K562 (cell line): ENCODE measurements around the gene DIPK2A. TPM values are rescaled to one million over a fixed set of nuclear protein-coding genes. Genes with fewer than 3 reads are reported as not detected.

Source experiments
- ATAC-seq: fragments of 200-7000 bp; cut with Tn5 transposase; 3 replicates; pipeline ENCODE4 v1.9.1; 2020; ENCODE audit warnings: moderate library complexity
- BruUV-seq: library from RNA; stranded (reverse); fragments of 400-500 nt; replicated peaks from 2 replicates; lab custom pipeline; 2021; lab: Mats Ljungman, UMichigan
- CTCF ChIA-PET: fragments of 300-600 bp; formaldehyde crosslinking; extraction: SDS; loops from one replicate; lab custom pipeline; 2021; ENCODE audit warnings: low intra/inter-chr PET ratio; lab: Yijun Ruan, JAX
- POLR2A ChIA-PET: fragments of 300-600, 350-650 bp; sonication (Branson Sonifier 250); formaldehyde crosslinking; extraction: SDS; loops from one replicate; lab custom pipeline; 2021; ENCODE audit warnings: antibody characterized with exemption, inconsistent platforms; lab: Yijun Ruan, JAX
- DNase-seq, 4 experiments: peaks; one replicate each; pipeline versions ENCODE4 v3.0.0 to v3.0.0-alpha.2; 2011 to 2018; ENCODE audit warnings: low spot score in 3 of 4, mixed read lengths in 3 of 4; ENCODE audit errors: extremely low read depth in 1 of 4
- FAIRE-seq: peaks from 2 replicates; lab custom pipeline; 2011; peaks lifted over from hg19 to GRCh38; lab: Jason Lieb, UNC
- H2AFZ ChIP-seq: 2 replicates; pipeline ENCODE4 v1.6.0; 2011; ENCODE audit warnings: low read depth, low read length, control low read depth, inconsistent platforms
- H3K27ac ChIP-seq: fragments of 200-600 bp; 3 replicates; pipeline ENCODE4 v1.8.0; 2011; ENCODE audit warnings: low read depth, mild to moderate bottlenecking, control low read depth, inconsistent platforms, low read length, moderate library complexity, mixed read lengths; ENCODE audit errors: extremely low read depth
- H3K27me3 ChIP-seq, 2 experiments: fragments of 300-600 bp in 1 of 2; 2 replicates in 1 of 2; 3 replicates in 1 of 2; pipeline versions ENCODE4 v1.6.0 to v1.8.0; 2011; ENCODE audit warnings: inconsistent platforms in 2 of 2, low read length in 2 of 2, mild to moderate bottlenecking in 1 of 2, mixed read lengths in 1 of 2, moderate library complexity in 1 of 2; ENCODE audit not compliant: control insufficient read depth in 2 of 2, insufficient read depth in 2 of 2
- H3K36me3 ChIP-seq: fragments of 300-600 bp; 3 replicates; pipeline ENCODE4 v1.8.0; 2011; ENCODE audit warnings: mild to moderate bottlenecking, low read length, inconsistent platforms; ENCODE audit not compliant: control insufficient read depth, insufficient read depth
- H3K4me1 ChIP-seq, 2 experiments: fragments of 200-600 bp in 1 of 2; replicated peaks in 1 of 2; 2 replicates in 1 of 2; 3 replicates in 1 of 2; pipeline versions ENCODE4 v1.5.1 to v1.8.0; 2011; ENCODE audit warnings: inconsistent platforms in 2 of 2, low read length in 2 of 2, mild to moderate bottlenecking in 1 of 2, mixed read lengths in 1 of 2, moderate library complexity in 1 of 2; ENCODE audit not compliant: control insufficient read depth in 2 of 2, insufficient read depth in 2 of 2
- H3K4me2 ChIP-seq: 2 replicates; pipeline ENCODE4 v1.6.1; 2011; ENCODE audit warnings: low read length, control low read depth, inconsistent platforms, mixed read lengths; ENCODE audit not compliant: insufficient read depth
- H3K4me3 ChIP-seq: fragments of 200-600 bp; sonication (generic), shearing (Covaris generic); 2 replicates; pipeline ENCODE4 v1.5.1; 2016; ENCODE audit warnings: control low read depth, inconsistent platforms
- H3K79me2 ChIP-seq: fragments of 200-600 bp; 3 replicates; pipeline ENCODE4 v1.8.0; 2011; ENCODE audit warnings: low read length, inconsistent platforms; ENCODE audit not compliant: control insufficient read depth, insufficient read depth
- H3K9ac ChIP-seq, 2 experiments: 2 replicates each; pipeline versions ENCODE4 v1.6.0 to v1.6.1; 2011; ENCODE audit warnings: low read depth in 2 of 2, low read length in 2 of 2, control low read depth in 1 of 2, inconsistent platforms in 1 of 2, mild to moderate bottlenecking in 1 of 2, mixed read lengths in 1 of 2; ENCODE audit not compliant: insufficient read depth in 1 of 2
- H3K9me1 ChIP-seq: one replicate; pipeline ENCODE4 v1.6.0; 2011; ENCODE audit warnings: inconsistent platforms, mild to moderate bottlenecking, low read length, moderate library complexity; ENCODE audit not compliant: control insufficient read depth, insufficient read depth
- H3K9me3 ChIP-seq: replicated peaks from 2 replicates; pipeline ENCODE4 v1.5.1; 2011; ENCODE audit warnings: low read depth, low read length, inconsistent platforms; ENCODE audit not compliant: control insufficient read depth, insufficient read depth
- H4K20me1 ChIP-seq: replicated peaks from 2 replicates; pipeline ENCODE4 v1.6.1; 2011; ENCODE audit warnings: low read length, inconsistent platforms, mixed read lengths; ENCODE audit not compliant: control insufficient read depth, insufficient read depth
- ADNP ChIP-seq: fragments of 200-800 bp; sonication (Bioruptor generic); IDR thresholded peaks from 2 replicates; pipeline ENCODE4 v1.6.1; 2016; ENCODE audit warnings: missing genetic modification characterization, missing compliant biosample characterization
- FOSL1 ChIP-seq: fragments of 200-800 bp; sonication (Bioruptor generic); conservative IDR thresholded peaks from 2 replicates; pipeline ENCODE4 v1.6.1; 2016; ENCODE audit warnings: missing genetic modification characterization, missing compliant biosample characterization
- NCOA4 ChIP-seq: fragments of 450-650 bp; IDR thresholded peaks from 2 replicates; pipeline ENCODE4 v1.6.1; 2018; ENCODE audit warnings: mild to moderate bottlenecking; ENCODE audit not compliant: partially characterized antibody
- PHTF2 ChIP-seq: fragments of 250-450 bp; sonication (Bioruptor Pico); IDR thresholded peaks from 2 replicates; pipeline ENCODE4 v1.5.0; 2021; ENCODE audit warnings: mild to moderate bottlenecking
- RCOR1 ChIP-seq, 2 experiments: IDR thresholded peaks; 2 replicates each; pipeline ENCODE4 v1.6.1; 2012; ENCODE audit warnings: low read depth in 2 of 2, low read length in 2 of 2, borderline replicate concordance in 1 of 2, improper control_type of control experiment in 1 of 2
- SIN3A ChIP-seq, 2 experiments: fragments of 150-350 bp in 1 of 2; IDR thresholded peaks; 2 replicates each; pipeline ENCODE4 v1.6.1; 2011 to 2016; ENCODE audit warnings: borderline replicate concordance in 2 of 2, low read depth in 2 of 2, low read length in 2 of 2, mild to moderate bottlenecking in 2 of 2, moderate library complexity in 2 of 2; ENCODE audit not compliant: control insufficient read depth in 1 of 2
- SNAPC5 ChIP-seq: fragments of 250-450 bp; sonication (Bioruptor Pico); IDR thresholded peaks from 2 replicates; pipeline ENCODE4 v1.8.0; 2021; ENCODE audit warnings: moderate library complexity, mild to moderate bottlenecking, inconsistent platforms
- SREBF2 ChIP-seq: sonication (generic); formaldehyde crosslinking; IDR thresholded peaks from 2 replicates; pipeline ENCODE4 v1.4.0; 2020; ENCODE audit warnings: mild to moderate bottlenecking, missing genetic modification reagents
- TOE1 ChIP-seq, 2 experiments: fragments of 450-650 bp in 1 of 2; sonication (generic) in 1 of 2; formaldehyde crosslinking in 1 of 2; IDR thresholded peaks; 2 replicates each; pipeline versions ENCODE4 v1.7.1 to v1.8.0; 2016 to 2022; ENCODE audit warnings: borderline replicate concordance in 2 of 2, mild to moderate bottlenecking in 2 of 2, antibody characterized with exemption in 1 of 2, inconsistent platforms in 1 of 2, low read depth in 1 of 2, missing genetic modification reagents in 1 of 2, moderate library complexity in 1 of 2
- WHSC1 ChIP-seq: IDR thresholded peaks from one replicate; pipeline ENCODE4 v1.6.1; 2012; ENCODE audit warnings: low read length, control low read depth, inconsistent platforms
- XRCC4 ChIP-seq: IDR thresholded peaks from one replicate; pipeline ENCODE4 v1.6.1; 2011; ENCODE audit not compliant: insufficient read depth, insufficient read length; ENCODE audit errors: extremely low read depth
- ZNF717 ChIP-seq: fragments of 250-450 bp; sonication (Bioruptor Pico); IDR thresholded peaks from 2 replicates; pipeline ENCODE4 v1.5.0; 2021
- WGBS: fragments of 100-300 bp; shearing (Covaris generic); methylation state at CpG from one replicate; pipeline ENCODE4 v1.1.6; 2016; ENCODE audit warnings: low coverage, mixed read lengths; ENCODE audit not compliant: insufficient coverage; ENCODE audit errors: missing lambda C conversion rate; 5-methylcytosine and 5-hydroxymethylcytosine counted together
- in situ Hi-C: fragments of 300-500 bp; cut with MboI; formaldehyde crosslinking; loops from 4 replicates; pipeline ENCODE4 v1.15.0; 2018; ENCODE audit warnings: inconsistent platforms, mixed read lengths
- intact Hi-C: fragments of 100-400 bp; cut with micrococcal nuclease; formaldehyde crosslinking; loops from 2 replicates; pipeline ENCODE4 v1.14.2; 2022
- polyA plus RNA-seq, 8 experiments: library from polyadenylated mRNA; depleted of rRNA in 4 of 8; stranded (reverse) in 5 of 8; unstranded in 3 of 8; fragments of >200 nt; fragmentation: Nextera tagmentation in 2 of 8; fragmentation: Illumina TruSeq in 1 of 8; extraction: Ambion mirVana in 2 of 8; extraction: Trizol in 1 of 8; gene quantifications; 2 replicates each; pipeline versions ENCODE4 v1.2.1 to v1.2.3, GENCODE V29; 2011 to 2014; ENCODE audit warnings: inconsistent platforms in 1 of 8, missing spikeins in 1 of 8
- total RNA-seq, 7 experiments: library from RNA; depleted of rRNA in 6 of 7; stranded (reverse); fragments of >200 nt in 6 of 7; fragmentation: Illumina TruSeq in 2 of 7; extraction: Trizol in 2 of 7; gene quantifications; 2 replicates each; pipeline versions ENCODE4 v1.2.1 to v1.2.3, GENCODE V29; 2011 to 2021; ENCODE audit warnings: low replicate concordance in 1 of 7
- TF ChIP-seq, protein P1 (sequence below): fragments of 450-650 bp; formaldehyde crosslinking; IDR thresholded peaks from 2 replicates; pipeline ENCODE4 v1.4.0; 2020; ENCODE audit warnings: mild to moderate bottlenecking

The DIPK2A gene
- total and polyA plus RNA-seq, 9 of the 15 experiments (the other 6 are each of a cell fraction or from before 2014, with no cell fraction given) = 3.3 to 15.7 (median 7.8) TPM

- Histone ChIP-seq H3K4me3 (no peak overlapping the region), H3K9me1 (no peaks in the 10 kb centered on the region), H2AFZ (no peak overlapping the region), H3K36me3 (no peaks in the 10 kb centered on the region), H4K20me1 (no peaks in the 10 kb centered on the region), H3K27me3 (no peaks in the 10 kb centered on the region), H3K9me3 (no peaks in the 10 kb centered on the region), H3K4me1 (no peaks in the 10 kb centered on the region), H3K4me2 (no peak overlapping the region), H3K27ac (no peak overlapping the region), H3K9ac (no peak overlapping the region), H3K79me2 (no peaks in the 10 kb centered on the region)
- BruUV-seq = no TSS peak
- in situ Hi-C loops (no loop called here), intact Hi-C loops (no loop called here)
- no peak for TF ChIP-seq PHTF2 (CRISPR knock-in tag)
- TF ChIP-seq XRCC4 = no peak
- no peak for TF ChIP-seq SIN3A (IDR thresholded peaks at IDR 0.05; ENCODE audit: borderline replicate concordance in 2 of 2, control insufficient read depth in 1 of 2, low read depth in 2 of 2, low read length in 2 of 2)
- no peak for TF ChIP-seq TOE1 (IDR thresholded peaks at IDR 0.05; ENCODE audit: borderline replicate concordance)
- no peak for TF ChIP-seq TOE1 (CRISPR knock-in tag; IDR thresholded peaks at IDR 0.05; ENCODE audit: borderline replicate concordance, low read depth)
- no peak for TF ChIP-seq NCOA4
- TF ChIP-seq, protein P1, sequence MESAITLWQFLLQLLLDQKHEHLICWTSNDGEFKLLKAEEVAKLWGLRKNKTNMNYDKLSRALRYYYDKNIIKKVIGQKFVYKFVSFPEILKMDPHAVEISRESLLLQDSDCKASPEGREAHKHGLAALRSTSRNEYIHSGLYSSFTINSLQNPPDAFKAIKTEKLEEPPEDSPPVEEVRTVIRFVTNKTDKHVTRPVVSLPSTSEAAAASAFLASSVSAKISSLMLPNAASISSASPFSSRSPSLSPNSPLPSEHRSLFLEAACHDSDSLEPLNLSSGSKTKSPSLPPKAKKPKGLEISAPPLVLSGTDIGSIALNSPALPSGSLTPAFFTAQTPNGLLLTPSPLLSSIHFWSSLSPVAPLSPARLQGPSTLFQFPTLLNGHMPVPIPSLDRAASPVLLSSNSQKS (CRISPR knock-in tag) = no peak
- no peak for TF ChIP-seq ADNP (tag)
- TF ChIP-seq ZNF717 (CRISPR knock-in tag) = no peak
- TF ChIP-seq FOSL1 (tag) = no peak
- TF ChIP-seq SNAPC5 = no peak
- no peak for TF ChIP-seq WHSC1
- no peak for TF ChIP-seq RCOR1 (IDR thresholded peaks at IDR 0.05; ENCODE audit: borderline replicate concordance in 1 of 2, low read depth in 2 of 2, low read length in 2 of 2)
- no peak for TF ChIP-seq SREBF2 (CRISPR knock-in tag)
- DNase-seq (no peak), FAIRE-seq (no peak), ATAC-seq (no peak)
- 67% methylated on average over 1 of the region's 1 CpG for WGBS
- POLR2A ChIA-PET = no interaction called here
- CTCF ChIA-PET = no interaction called here
Observed at GRCh38 chr3:144003051-144003450, 31.4 kb downstream of the DIPK2A start.
